ENCODE data around the gene PDE4B.

GRCh38 chr1:66265268-66265667 is 472.6 kb downstream of the PDE4B start:
- TF ChIP-seq CTCF (IDR thresholded peaks at IDR 0.05) (no peak), POLR2A (IDR thresholded peaks at IDR 0.05) (no peak)

All from vagina (tissue), 2 donors.